T-helper 2 cell treated with Interferon-gamma antibody and Interleukin-4, amounts not matched to agents 5 μg/mL and 100 μg/mL, for 36 hours (primary cell): Measurements from ENCODE around the gene PFKP.

ENCODE experiments used
- DNase-seq: peaks from one replicate; pipeline ENCODE4 v3.0.0; 2021; ENCODE audit warnings: low spot score
- H3K27ac Mint-ChIP-seq: one replicate; pipeline ENCODE4 v1.8.0; 2021; ENCODE audit warnings: mild to moderate bottlenecking, mixed read lengths
- H3K27me3 Mint-ChIP-seq: one replicate; pipeline ENCODE4 v1.8.0; 2021; ENCODE audit warnings: low read depth, mixed read lengths
- H3K36me3 Mint-ChIP-seq: one replicate; pipeline ENCODE4 v1.8.0; 2021; ENCODE audit warnings: low read depth, mixed read lengths
- H3K4me1 Mint-ChIP-seq: one replicate; pipeline ENCODE4 v1.8.0; 2021; ENCODE audit warnings: low read depth, mixed read lengths
- H3K4me3 Mint-ChIP-seq: one replicate; pipeline ENCODE4 v1.8.0; 2022; ENCODE audit warnings: mild to moderate bottlenecking, moderate library complexity, mixed read lengths
- H3K9me3 Mint-ChIP-seq: one replicate; pipeline ENCODE4 v1.8.0; 2021; ENCODE audit warnings: mixed read lengths

Gene PFKP

DNA sequence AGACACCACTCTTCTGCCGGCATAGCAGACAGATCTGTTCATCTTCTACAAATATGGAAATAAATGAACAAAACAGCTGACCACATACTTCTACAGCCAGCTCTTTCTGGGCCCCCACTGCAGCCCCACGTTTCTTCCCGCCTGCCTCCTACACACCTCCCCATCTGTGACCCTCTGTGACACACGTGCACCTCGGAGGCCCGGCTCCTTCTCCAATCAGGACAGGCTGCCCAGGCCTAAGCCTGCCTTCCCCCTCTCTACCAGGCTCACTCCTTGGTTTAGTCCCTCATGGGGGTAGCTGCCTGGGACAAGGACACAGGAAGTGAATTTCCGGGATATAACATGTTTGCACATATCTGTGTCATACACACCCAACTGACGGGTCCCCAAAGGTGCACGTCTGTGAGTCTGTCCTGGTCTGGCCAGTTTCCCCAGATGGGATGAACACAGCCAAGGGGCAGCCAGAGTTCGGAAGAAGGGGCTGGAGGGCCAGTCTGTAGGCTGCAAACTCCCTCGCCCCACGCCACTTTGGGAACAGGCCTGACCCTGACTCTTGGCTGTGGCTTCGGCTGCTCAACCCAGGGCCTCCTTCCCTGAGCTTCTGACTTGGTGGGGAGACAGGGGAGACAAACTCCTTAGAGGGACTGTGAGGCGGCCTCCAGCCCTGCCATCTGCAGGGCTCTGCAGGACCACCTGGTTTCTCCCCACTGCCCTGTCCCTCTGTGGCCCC is 75.0 kb downstream of the PFKP start:
- Mint-ChIP-seq H3K4me1 (no peaks in the 10 kb centered on the region), H3K4me3 (no peak overlapping the region), H3K27ac (no peak overlapping the region), H3K27me3 (no peaks in the 10 kb centered on the region), H3K9me3 (no peaks in the 10 kb centered on the region), H3K36me3 (peaks cover 63% of the 10 kb centered on the region)
- DNase-seq, result no peak

DNA sequence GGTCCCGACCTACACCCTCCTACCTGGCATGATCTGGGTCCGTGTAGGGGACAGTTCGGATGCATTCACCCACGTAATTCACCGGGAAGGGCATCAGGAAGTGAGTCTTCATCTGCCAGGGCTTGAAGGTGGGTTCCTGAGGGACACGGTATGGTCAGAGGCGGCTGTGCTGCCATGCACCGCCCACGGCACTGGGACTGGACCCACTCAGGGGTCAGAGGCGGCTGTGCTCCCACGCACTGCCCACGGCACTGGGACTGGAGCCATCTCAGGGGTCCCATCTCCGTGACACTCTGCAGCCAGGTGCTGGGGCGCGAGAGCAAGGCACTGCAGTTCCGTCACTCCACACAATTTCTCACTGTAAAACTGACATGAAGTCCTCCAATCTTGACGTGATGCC is 76.0 kb downstream of the PFKP start:
- DNase-seq, result no peak
- no peak overlapping the region for H3K4me3 Mint-ChIP-seq
- H3K36me3 Mint-ChIP-seq, result peaks cover 60% of the 10 kb centered on the region
- no peaks in the 10 kb centered on the region for H3K9me3 Mint-ChIP-seq
- H3K27ac Mint-ChIP-seq, result no peak overlapping the region
- no peaks in the 10 kb centered on the region for H3K27me3 Mint-ChIP-seq
- no peaks in the 10 kb centered on the region for H3K4me1 Mint-ChIP-seq

DNA sequence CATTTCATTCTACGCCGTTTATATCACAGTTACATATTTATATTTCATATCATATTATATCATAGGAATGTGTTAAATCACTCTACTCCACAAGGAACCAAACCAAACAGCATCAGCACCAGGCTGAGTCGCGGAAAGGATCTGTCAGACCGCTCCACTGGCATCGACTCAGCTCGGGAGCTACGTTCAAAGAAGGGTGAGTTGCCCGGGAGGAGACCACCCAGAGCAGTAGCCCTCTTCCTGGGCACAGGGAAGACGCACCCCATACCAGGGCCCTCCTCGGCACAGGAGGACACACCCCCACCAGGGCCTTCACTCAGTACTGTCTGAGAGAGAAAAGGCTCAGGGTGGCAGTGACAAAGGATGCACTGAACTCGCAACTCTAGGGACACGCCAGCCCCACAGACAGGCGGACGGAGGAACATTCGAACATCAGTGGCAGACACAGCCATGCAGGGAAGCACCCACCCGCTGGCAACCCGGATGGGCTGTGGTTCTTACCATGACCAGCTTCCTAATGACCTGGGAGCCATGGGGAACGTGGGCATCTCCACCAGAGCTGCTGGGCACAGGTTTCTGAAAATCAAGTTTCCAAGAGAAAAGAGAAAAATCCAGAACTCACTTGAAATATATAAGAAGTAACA is 76.6 kb downstream of the PFKP start:
- H3K27me3 Mint-ChIP-seq, result no peaks in the 10 kb centered on the region
- H3K9me3 Mint-ChIP-seq, result no peaks in the 10 kb centered on the region
- H3K4me1 Mint-ChIP-seq, result no peaks in the 10 kb centered on the region
- H3K27ac Mint-ChIP-seq, result no peak overlapping the region
- peaks cover 57% of the 10 kb centered on the region for H3K36me3 Mint-ChIP-seq
- H3K4me3 Mint-ChIP-seq, result no peak overlapping the region
- no peak for DNase-seq

DNA sequence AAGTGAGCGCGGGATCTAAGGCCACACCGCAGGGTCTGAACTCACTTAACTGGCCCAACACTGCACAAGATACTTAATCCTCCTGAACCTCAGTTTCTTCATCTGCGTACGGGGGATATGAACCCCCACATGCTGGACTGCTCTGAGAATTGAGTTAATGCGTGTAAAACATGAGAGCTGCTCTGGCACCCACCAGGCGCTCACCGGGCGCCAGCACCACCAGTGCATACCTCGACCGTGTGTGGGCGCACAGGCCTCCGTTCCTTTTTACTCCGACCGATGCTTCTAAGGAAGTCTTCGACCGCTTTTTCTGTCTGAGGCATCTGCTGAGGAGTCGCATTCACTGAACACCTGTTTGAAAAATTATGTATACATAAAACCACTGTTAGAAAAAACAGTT is 78.0 kb downstream of the PFKP start:
- H3K9me3 Mint-ChIP-seq, result no peaks in the 10 kb centered on the region
- no peak overlapping the region for H3K4me3 Mint-ChIP-seq
- H3K4me1 Mint-ChIP-seq, result no peaks in the 10 kb centered on the region
- peaks cover 43% of the 10 kb centered on the region for H3K36me3 Mint-ChIP-seq
- no peak overlapping the region for H3K27ac Mint-ChIP-seq
- no peaks in the 10 kb centered on the region for H3K27me3 Mint-ChIP-seq
- DNase-seq, result no peak

DNA sequence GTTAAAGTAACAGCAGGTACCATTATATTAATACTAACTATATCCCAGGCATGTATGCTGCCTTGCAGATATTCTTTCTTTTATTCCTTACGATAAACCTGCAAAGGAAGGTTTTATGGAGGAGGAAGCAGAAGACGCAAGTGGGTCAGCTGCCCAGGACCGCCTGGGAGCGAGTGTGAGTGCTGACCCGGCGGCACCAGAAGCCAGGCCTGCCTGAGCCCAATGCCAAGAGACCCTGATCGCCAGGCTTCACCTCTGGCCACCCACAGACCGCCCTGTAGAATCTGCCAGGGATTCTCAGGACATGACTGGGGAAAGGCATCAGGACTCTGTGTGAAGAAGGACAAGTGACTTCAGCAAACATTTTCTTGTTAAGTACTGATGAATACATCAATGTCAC is 78.9 kb downstream of the PFKP start:
- H3K4me3 Mint-ChIP-seq, result no peak overlapping the region
- no peak for DNase-seq
- no peak overlapping the region for H3K27ac Mint-ChIP-seq
- H3K27me3 Mint-ChIP-seq, result no peaks in the 10 kb centered on the region
- no peaks in the 10 kb centered on the region for H3K4me1 Mint-ChIP-seq
- no peaks in the 10 kb centered on the region for H3K9me3 Mint-ChIP-seq
- peaks cover 39% of the 10 kb centered on the region for H3K36me3 Mint-ChIP-seq

DNA sequence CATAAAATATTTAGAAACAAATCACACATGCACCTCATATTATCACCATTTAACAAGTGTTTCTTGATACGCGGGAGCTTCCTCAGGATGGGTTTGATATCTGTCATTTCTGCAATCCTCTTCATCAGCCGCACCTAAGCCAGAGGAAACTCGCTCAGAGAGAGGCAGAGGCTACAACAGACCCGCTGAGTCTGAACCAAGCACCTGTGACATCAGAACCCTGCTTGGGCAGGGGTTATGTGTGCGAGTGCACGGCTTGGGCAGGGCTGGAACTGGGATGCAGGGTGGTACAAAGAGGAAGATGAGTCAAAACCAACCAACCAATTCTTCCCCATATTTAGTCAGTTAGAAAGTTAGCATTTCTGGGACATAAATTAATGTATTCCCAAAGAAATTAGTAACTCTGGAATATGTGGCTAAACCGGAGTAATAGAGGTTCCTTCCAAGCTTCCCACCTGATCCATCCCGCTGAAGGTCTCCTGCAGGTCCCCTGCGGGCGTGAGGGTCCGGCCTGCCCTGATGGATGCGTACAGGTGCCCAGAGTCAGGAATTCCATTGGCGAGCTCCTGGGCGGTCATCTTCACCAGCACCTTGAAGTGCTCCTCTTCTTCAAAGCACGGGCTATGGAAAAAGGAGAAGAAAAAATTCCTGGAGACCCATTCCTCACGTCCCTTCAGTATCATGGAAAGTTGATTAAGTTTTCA is 79.9 kb downstream of the PFKP start:
- Mint-ChIP-seq H3K36me3 (peaks cover 34% of the 10 kb centered on the region), H3K4me3 (no peak overlapping the region), H3K27ac (no peak overlapping the region)

DNA sequence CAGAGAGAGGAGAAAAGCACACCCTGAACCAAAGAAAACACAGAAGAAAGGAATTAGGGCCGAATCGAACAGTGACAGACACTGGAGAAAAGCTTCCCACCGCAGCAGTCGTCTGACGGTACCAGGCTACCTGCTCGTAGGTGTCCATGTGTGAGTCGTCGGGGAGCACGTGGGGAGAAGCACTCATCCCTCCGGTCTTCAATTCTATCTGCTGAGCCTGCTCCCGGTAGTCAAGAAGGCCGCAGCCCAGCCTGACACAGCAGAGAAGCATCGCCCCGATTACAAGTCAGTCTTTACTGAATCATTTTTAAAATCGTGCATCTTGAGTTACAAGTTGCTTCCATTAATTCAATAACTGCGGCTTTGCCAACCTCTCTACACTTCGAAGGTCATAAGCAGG is 80.7 kb downstream of the PFKP start:
- no peaks in the 10 kb centered on the region for H3K9me3 Mint-ChIP-seq
- H3K27me3 Mint-ChIP-seq, result no peaks in the 10 kb centered on the region
- no peak overlapping the region for H3K27ac Mint-ChIP-seq
- no peak for DNase-seq
- H3K4me3 Mint-ChIP-seq, result no peak overlapping the region
- peaks cover 5% of the 10 kb centered on the region for H3K4me1 Mint-ChIP-seq
- peaks cover 37% of the 10 kb centered on the region for H3K36me3 Mint-ChIP-seq

More for the DNA sequence above, 79.9 kb downstream of the PFKP start:
- H3K9me3 Mint-ChIP-seq, result no peaks in the 10 kb centered on the region
- DNase-seq, result no peak
- no peaks in the 10 kb centered on the region for H3K27me3 Mint-ChIP-seq
- H3K4me1 Mint-ChIP-seq, result peaks cover under 1% of the 10 kb centered on the region

DNA sequence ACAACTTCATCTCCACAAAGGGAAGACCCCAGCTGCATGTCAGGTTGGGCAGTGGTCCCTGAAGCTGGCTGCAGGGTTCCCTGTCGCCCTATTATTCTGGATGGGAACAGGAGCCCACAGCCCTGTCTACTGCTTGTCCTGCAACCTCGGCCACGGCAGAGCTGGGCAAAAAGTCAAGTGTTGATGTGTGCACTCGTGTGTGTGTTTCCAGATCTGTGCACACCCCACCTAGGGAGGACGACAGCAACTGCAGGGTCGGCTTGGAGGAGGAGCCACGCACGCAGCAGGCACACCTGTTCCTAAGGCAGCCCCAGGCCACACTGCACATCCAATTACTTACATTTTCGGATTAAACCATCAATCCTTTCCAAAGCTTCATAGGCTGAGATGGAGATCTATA is 81.6 kb downstream of the PFKP start:
- Mint-ChIP-seq H3K27me3 (no peaks in the 10 kb centered on the region), H3K9me3 (no peaks in the 10 kb centered on the region), H3K4me3 (no peak overlapping the region), H3K4me1 (peaks cover 5% of the 10 kb centered on the region), H3K36me3 (peaks cover 38% of the 10 kb centered on the region), H3K27ac (no peak overlapping the region)
- no peak for DNase-seq

DNA sequence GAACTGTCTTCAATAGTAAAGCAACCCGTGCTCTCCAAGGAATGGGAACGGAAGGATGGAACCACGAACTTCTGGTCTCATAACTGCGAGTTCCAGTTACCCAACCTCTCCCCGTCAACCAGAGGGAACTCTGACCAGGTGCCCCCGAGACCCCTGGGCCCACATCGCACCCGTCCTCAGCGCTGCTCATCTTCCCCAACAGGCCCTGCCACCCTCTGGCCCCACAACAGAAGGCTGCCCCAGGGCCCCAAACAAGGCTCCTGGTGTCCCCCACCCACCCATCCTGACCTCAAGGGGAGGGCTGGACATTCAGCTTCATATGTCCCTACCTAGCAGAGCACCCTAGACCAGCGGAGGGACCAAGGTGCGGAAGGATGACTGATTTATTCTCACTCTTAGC is 82.6 kb downstream of the PFKP start:
- Mint-ChIP-seq H3K4me1 (peaks cover 5% of the 10 kb centered on the region), H3K27ac (no peak overlapping the region), H3K36me3 (peaks cover 43% of the 10 kb centered on the region), H3K4me3 (no peak overlapping the region), H3K9me3 (no peaks in the 10 kb centered on the region), H3K27me3 (no peaks in the 10 kb centered on the region)
- no peak for DNase-seq

DNA sequence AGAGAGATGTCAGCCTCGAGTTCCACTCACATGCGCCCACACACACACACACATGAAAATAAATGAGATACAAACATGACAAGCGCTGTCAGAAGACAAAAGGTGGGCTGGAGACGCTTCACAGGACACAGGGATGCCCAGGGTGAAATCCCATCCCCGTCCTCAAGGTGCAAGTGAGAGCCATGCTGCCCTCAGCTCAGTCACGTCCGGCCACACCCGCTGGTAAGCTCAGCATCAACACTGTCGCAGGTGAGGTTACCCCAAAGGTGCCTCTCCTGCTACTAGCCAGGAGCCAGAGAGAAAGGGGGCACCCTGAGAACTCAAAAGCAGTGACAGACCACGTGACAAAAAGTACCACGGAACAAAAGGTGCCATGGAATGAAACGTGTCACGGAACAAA is 83.0 kb downstream of the PFKP start:
- DNase-seq, result no peak
- Mint-ChIP-seq H3K36me3 (peaks cover 45% of the 10 kb centered on the region), H3K27me3 (no peaks in the 10 kb centered on the region), H3K27ac (no peak overlapping the region), H3K9me3 (no peaks in the 10 kb centered on the region), H3K4me1 (peaks cover 5% of the 10 kb centered on the region), H3K4me3 (no peak overlapping the region)

DNA sequence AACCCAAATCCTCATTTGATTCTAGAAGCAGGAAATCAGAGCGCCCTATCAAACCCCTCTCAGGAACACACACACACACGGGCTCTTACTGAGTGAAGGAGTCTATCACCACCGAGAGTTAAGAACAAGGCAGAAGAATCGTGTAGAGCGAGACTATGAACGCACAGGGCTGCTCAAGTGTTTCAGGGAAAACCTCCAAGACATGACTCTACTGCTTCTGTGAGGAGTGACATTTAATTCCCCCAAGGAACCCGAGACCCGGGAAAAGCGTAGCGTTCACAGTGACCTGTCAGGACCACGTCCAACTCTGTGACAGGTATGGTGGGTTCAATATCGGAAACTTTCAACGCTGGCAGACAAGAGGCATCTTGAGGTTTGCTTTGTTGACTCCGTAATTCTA is 83.6 kb downstream of the PFKP start:
- Mint-ChIP-seq H3K36me3 (peaks cover 48% of the 10 kb centered on the region), H3K27ac (no peak overlapping the region), H3K4me1 (peaks cover 5% of the 10 kb centered on the region), H3K4me3 (no peak overlapping the region), H3K27me3 (no peaks in the 10 kb centered on the region), H3K9me3 (no peaks in the 10 kb centered on the region)
- no peak for DNase-seq

DNA sequence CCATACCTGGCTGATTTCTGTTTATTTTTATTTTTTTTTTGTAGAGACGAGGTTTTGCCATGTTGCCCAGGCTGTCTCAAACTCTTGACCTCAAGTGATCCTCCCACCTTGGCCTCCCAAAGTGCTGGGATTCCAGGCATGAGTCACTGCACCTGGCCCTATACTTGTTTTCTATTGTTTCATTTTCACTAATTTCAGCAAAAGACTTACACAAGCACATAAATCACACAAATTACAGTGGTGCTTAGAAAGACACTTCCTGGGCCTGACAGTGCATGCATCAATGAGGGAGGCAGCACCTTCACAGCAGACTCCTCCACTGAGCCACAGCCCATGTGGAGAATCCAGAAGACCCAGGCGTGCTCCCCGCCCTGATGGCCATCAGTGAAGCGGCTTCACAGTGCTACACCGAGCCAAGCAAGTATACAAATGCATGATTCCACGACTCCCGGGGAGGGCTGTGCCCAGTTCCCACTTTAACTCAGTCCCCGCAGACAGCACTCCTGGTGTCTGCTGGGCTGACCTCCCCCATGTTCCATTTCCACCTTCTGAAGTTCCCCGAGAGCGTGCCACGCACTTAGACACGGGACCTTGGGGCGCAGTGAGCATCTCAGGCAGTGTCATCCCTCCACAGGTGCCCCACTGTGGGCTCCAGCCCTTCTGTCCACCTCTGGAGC is 84.7 kb downstream of the PFKP start:
- no peak overlapping the region for H3K4me3 Mint-ChIP-seq
- DNase-seq, result no peak
- H3K9me3 Mint-ChIP-seq, result no peaks in the 10 kb centered on the region
- peaks cover 51% of the 10 kb centered on the region for H3K36me3 Mint-ChIP-seq
- peaks cover 5% of the 10 kb centered on the region for H3K4me1 Mint-ChIP-seq
- H3K27me3 Mint-ChIP-seq, result no peaks in the 10 kb centered on the region
- no peak overlapping the region for H3K27ac Mint-ChIP-seq

DNA sequence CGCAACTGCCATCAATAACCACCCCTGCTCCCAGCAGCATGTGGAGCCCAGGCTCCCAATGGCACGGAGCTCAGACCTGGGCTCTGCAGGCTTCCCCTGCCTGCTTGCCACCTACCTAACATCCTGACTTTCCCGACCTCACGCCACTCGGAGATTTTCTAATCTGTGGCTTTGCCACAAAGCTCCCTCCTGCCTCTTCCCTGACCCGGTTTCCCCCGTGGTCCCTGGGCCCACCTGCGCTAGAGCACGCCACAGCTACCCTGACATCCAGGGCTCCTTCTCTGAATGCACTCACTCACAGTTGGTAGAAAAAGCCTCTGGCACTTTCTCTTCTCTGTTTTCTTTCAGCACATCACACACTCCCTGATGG is 85.2 kb downstream of the PFKP start:
- peaks cover 5% of the 10 kb centered on the region for H3K4me1 Mint-ChIP-seq
- no peaks in the 10 kb centered on the region for H3K9me3 Mint-ChIP-seq
- H3K4me3 Mint-ChIP-seq, result no peak overlapping the region
- DNase-seq, result no peak
- no peak overlapping the region for H3K27ac Mint-ChIP-seq
- H3K27me3 Mint-ChIP-seq, result no peaks in the 10 kb centered on the region
- H3K36me3 Mint-ChIP-seq, result peaks cover 53% of the 10 kb centered on the region

DNA sequence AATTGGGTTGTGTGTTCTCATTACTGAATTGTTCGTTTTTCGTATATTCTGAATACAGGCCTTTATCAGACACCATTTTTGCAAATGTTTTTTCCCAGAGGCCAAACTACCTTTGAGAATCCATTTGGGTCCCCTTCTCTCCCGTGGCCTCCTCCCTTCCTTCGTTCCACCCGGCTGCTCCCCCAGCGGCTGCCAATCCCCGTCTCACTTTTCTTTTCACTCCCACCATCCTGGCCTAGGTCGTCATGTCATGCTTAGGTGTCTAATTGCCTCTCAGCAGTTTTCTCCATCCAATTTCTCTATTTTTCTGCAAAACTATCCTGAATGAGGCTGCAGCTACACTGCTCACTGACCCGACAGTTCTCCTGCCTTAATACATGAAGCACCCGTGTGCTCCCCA is 87.3 kb downstream of the PFKP start:
- Mint-ChIP-seq H3K27ac (no peak overlapping the region), H3K9me3 (no peaks in the 10 kb centered on the region), H3K4me3 (no peak overlapping the region), H3K4me1 (peaks cover 5% of the 10 kb centered on the region), H3K36me3 (peaks cover 63% of the 10 kb centered on the region), H3K27me3 (no peaks in the 10 kb centered on the region)
- no peak for DNase-seq
